H9 (cell line): ENCODE measurements around the gene HMGB4. TPM values are rescaled to one million over a fixed set of nuclear protein-coding genes. Genes with fewer than 3 reads are reported as not detected.

Source experiments
- DNase-seq: peaks from one replicate; pipeline ENCODE4 v3.0.0-alpha.2; 2017
- H2AFZ ChIP-seq: one replicate; pipeline ENCODE4 v1.6.1; 2013; ENCODE audit warnings: mild to moderate bottlenecking, low read length, control low read depth, moderate library complexity
- H2AK5ac ChIP-seq: 2 replicates; pipeline ENCODE4 v1.6.1; 2013; ENCODE audit warnings: low read length, control low read depth, mixed read lengths; ENCODE audit not compliant: insufficient read length
- H2BK120ac ChIP-seq: one replicate; pipeline ENCODE4 v1.6.1; 2013; ENCODE audit warnings: low read depth, mild to moderate bottlenecking, low read length, control low read depth, inconsistent platforms; ENCODE audit not compliant: poor library complexity, severe bottlenecking
- H2BK12ac ChIP-seq: 2 replicates; pipeline ENCODE4 v1.6.1; 2013; ENCODE audit warnings: low read length, control low read depth, mixed read lengths, low read depth; ENCODE audit not compliant: insufficient read length
- H2BK15ac ChIP-seq: 2 replicates; pipeline ENCODE4 v1.6.1; 2013; ENCODE audit warnings: low read depth, low read length, control low read depth
- H2BK20ac ChIP-seq: one replicate; pipeline ENCODE4 v1.6.1; 2013; ENCODE audit warnings: low read depth, mild to moderate bottlenecking, low read length, control low read depth, inconsistent platforms; ENCODE audit not compliant: poor library complexity, severe bottlenecking
- H2BK5ac ChIP-seq: 2 replicates; pipeline ENCODE4 v1.6.1; 2013; ENCODE audit warnings: low read length, control low read depth, mixed read lengths; ENCODE audit not compliant: insufficient read length
- H3K14ac ChIP-seq: 2 replicates; pipeline ENCODE4 v1.6.1; 2013; ENCODE audit warnings: low read length, control low read depth; ENCODE audit not compliant: insufficient read depth
- H3K18ac ChIP-seq: 2 replicates; pipeline ENCODE4 v1.6.1; 2013; ENCODE audit warnings: low read depth, mild to moderate bottlenecking, mixed read lengths, low read length, control low read depth; ENCODE audit not compliant: insufficient read length
- H3K23ac ChIP-seq: 2 replicates; pipeline ENCODE4 v1.6.1; 2013; ENCODE audit warnings: low read length, control low read depth, mixed read lengths, low read depth; ENCODE audit not compliant: insufficient read length
- H3K23me2 ChIP-seq: 2 replicates; pipeline ENCODE4 v1.6.1; 2013; ENCODE audit warnings: low read depth, mild to moderate bottlenecking, mixed read lengths, low read length, control low read depth; ENCODE audit not compliant: insufficient read length, poor library complexity, severe bottlenecking
- H3K27ac ChIP-seq: 2 replicates; pipeline ENCODE4 v1.5.1; 2013; ENCODE audit warnings: low read length, control low read depth, mixed read lengths, low read depth; ENCODE audit not compliant: insufficient read length
- H3K27me3 ChIP-seq: 2 replicates; pipeline ENCODE4 v1.6.1; 2013; ENCODE audit warnings: low read length, control low read depth, inconsistent platforms; ENCODE audit not compliant: insufficient read depth
- H3K4ac ChIP-seq: 2 replicates; pipeline ENCODE4 v1.6.1; 2013; ENCODE audit warnings: low read depth, mild to moderate bottlenecking, control low read depth, inconsistent platforms, low read length, moderate library complexity
- H3K4me1 ChIP-seq: 2 replicates; pipeline ENCODE4 v1.6.1; 2013; ENCODE audit warnings: low read length, control low read depth, inconsistent platforms; ENCODE audit not compliant: insufficient read depth
- H3K4me2 ChIP-seq: 2 replicates; pipeline ENCODE4 v1.6.1; 2013; ENCODE audit warnings: low read length, control low read depth, mixed read lengths; ENCODE audit not compliant: insufficient read length, insufficient read depth
- H3K56ac ChIP-seq: 2 replicates; pipeline ENCODE4 v1.6.1; 2013; ENCODE audit warnings: low read depth, mild to moderate bottlenecking, mixed read lengths, low read length, control low read depth; ENCODE audit not compliant: insufficient read length
- H3K79me1 ChIP-seq: 2 replicates; pipeline ENCODE4 v1.6.1; 2013; ENCODE audit warnings: low read depth, mild to moderate bottlenecking, moderate library complexity, low read length, control low read depth, inconsistent platforms; ENCODE audit not compliant: insufficient read depth, poor library complexity, severe bottlenecking
- H3K79me2 ChIP-seq: 2 replicates; pipeline ENCODE4 v1.6.1; 2013; ENCODE audit warnings: low read length, control low read depth, inconsistent platforms; ENCODE audit not compliant: insufficient read depth
- H3K9ac ChIP-seq: 2 replicates; pipeline ENCODE4 v1.6.1; 2013; ENCODE audit warnings: low read length, control low read depth, mixed read lengths; ENCODE audit not compliant: insufficient read length; ENCODE audit errors: extremely low read depth
- H3K9me3 ChIP-seq: one replicate; pipeline ENCODE4 v1.6.1; 2013; ENCODE audit warnings: low read depth, low read length, inconsistent platforms; ENCODE audit not compliant: control insufficient read depth
- H3T11ph ChIP-seq: one replicate; pipeline ENCODE4 v1.6.1; 2013; ENCODE audit warnings: mild to moderate bottlenecking, low read length, control low read depth, inconsistent platforms
- H4K20me1 ChIP-seq: one replicate; pipeline ENCODE4 v1.6.1; 2013; ENCODE audit not compliant: control insufficient read depth, insufficient read length, insufficient read depth
- H4K5ac ChIP-seq: 2 replicates; pipeline ENCODE4 v1.6.1; 2013; ENCODE audit warnings: low read depth, mild to moderate bottlenecking, mixed read lengths, low read length, control low read depth; ENCODE audit not compliant: insufficient read length
- H4K8ac ChIP-seq: replicated peaks from 2 replicates; pipeline ENCODE4 v1.6.1; 2013; ENCODE audit warnings: low read length, control low read depth, mixed read lengths, low read depth; ENCODE audit not compliant: insufficient read length
- H4K91ac ChIP-seq: 2 replicates; pipeline ENCODE4 v1.6.1; 2013; ENCODE audit warnings: low read depth, mild to moderate bottlenecking, moderate library complexity, mixed read lengths, low read length, control low read depth; ENCODE audit not compliant: insufficient read length
- H3K27ac Mint-ChIP-seq, 3 experiments: 2 replicates in 2 of 3; 3 replicates in 1 of 3; pipeline ENCODE4 v1.8.0; 2020 to 2021; ENCODE audit warnings: mixed read lengths in 3 of 3, mild to moderate bottlenecking in 1 of 3, moderate library complexity in 1 of 3
- H3K27me3 Mint-ChIP-seq: 2 replicates; pipeline ENCODE4 v1.8.0; 2021; ENCODE audit warnings: low read depth, mild to moderate bottlenecking, moderate library complexity, mixed read lengths
- H3K36me3 Mint-ChIP-seq, 3 experiments: 2 replicates in 2 of 3; 3 replicates in 1 of 3; pipeline ENCODE4 v1.8.0; 2020 to 2021; ENCODE audit warnings: low read depth in 3 of 3, mixed read lengths in 3 of 3; ENCODE audit not compliant: insufficient read depth in 1 of 3
- H3K4me1 Mint-ChIP-seq, 2 experiments: 2 replicates each; pipeline ENCODE4 v1.8.0; 2020; ENCODE audit warnings: mixed read lengths in 2 of 2
- H3K4me3 Mint-ChIP-seq, 2 experiments: 2 replicates in 1 of 2; 3 replicates in 1 of 2; pipeline ENCODE4 v1.8.0; 2020 to 2021; ENCODE audit warnings: mild to moderate bottlenecking in 2 of 2, mixed read lengths in 2 of 2, moderate library complexity in 1 of 2
- H3K9me3 Mint-ChIP-seq, 2 experiments: 2 replicates in 1 of 2; 3 replicates in 1 of 2; pipeline ENCODE4 v1.8.0; 2020; ENCODE audit warnings: mild to moderate bottlenecking in 2 of 2, mixed read lengths in 2 of 2, moderate library complexity in 1 of 2
- WGBS: extraction: QIAGEN DNeasy Blood & Tissue Kit; methylation state at CpG from one replicate; pipeline ENCODE4 v1.1.7; 2013; ENCODE audit warnings: missing lambda C conversion rate, low lambda C conversion rate, mixed read lengths; ENCODE audit not compliant: insufficient read length; ENCODE audit errors: extremely low coverage; 5-methylcytosine and 5-hydroxymethylcytosine counted together
- total RNA-seq: library from RNA; stranded (reverse); gene quantifications from 2 replicates; pipeline ENCODE4 v1.2.1, GENCODE V29; 2021
- TF ChIP-seq, protein P1 (sequence below): fragments of 200-600 bp; sonication (generic); conservative IDR thresholded peaks from 3 replicates; pipeline ENCODE4 v1.8.0; 2021; ENCODE audit warnings: antibody characterized with exemption, mild to moderate bottlenecking

HMGB4 gene
- total RNA-seq, 1 experiment from 2014 or later = not detected

DNA sequence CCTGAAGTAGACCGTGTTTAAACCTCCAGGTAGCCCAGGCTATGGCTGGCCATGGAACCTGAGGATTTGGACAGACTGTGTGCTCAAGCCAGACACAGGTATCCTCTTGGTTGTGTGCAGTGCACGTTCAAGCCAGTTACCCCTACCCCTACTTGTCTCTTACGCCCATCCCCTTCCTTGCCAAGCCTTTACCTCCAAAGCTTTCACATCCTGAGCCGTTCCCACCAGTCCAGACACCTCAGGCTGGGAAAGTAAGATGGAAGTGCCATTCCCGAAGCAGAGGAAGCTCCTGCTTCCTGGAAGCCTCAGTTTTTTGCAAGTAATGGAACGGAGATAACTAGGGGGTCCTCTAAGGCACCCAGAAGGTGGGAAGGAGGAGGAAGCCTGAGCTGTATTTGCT is 41.5 kb upstream of the HMGB4 start:
- H2BK120ac ChIP-seq = no peak overlapping the region
- H4K91ac ChIP-seq = no peak overlapping the region
- H3K23me2 ChIP-seq = no peaks in the 10 kb centered on the region
- no peaks in the 10 kb centered on the region for H3K4me1 ChIP-seq
- no peak overlapping the region for H3K18ac ChIP-seq
- no peak overlapping the region for H2AFZ ChIP-seq
- no peak overlapping the region for H3K4me2 ChIP-seq
- H4K8ac ChIP-seq = no peak overlapping the region
- H3K14ac ChIP-seq = no peak overlapping the region; the same call in 1 of the 2 replicates
- Mint-ChIP-seq H3K36me3 (peaks cover 5 to 12% (median 8%) of the 10 kb centered on the region in 3 experiments; a peak in 6 of 7 replicates), H3K4me1 (peaks cover 0 to 2% of the 10 kb centered on the region in 2 experiments; a peak in 1 of 4 replicates), H3K27ac (0 out of 7 replicates have a peak overlapping the region, but pooled peaks of 1 of the 3 experiments have one; percentile 69), H3K4me3 (no peak overlapping the region), H3K9me3 (no peaks in the 10 kb centered on the region; a peak in 2 of 5 replicates), H3K27me3 (peaks cover 1% of the 10 kb centered on the region; the same call in 1 of the 2 replicates)
- no peak overlapping the region for H3K4ac ChIP-seq
- H2BK15ac ChIP-seq = no peak overlapping the region
- H3K27me3 ChIP-seq = no peaks in the 10 kb centered on the region
- DNase-seq = no peak
- H3K79me1 ChIP-seq = no peaks in the 10 kb centered on the region
- TF ChIP-seq, protein P1, sequence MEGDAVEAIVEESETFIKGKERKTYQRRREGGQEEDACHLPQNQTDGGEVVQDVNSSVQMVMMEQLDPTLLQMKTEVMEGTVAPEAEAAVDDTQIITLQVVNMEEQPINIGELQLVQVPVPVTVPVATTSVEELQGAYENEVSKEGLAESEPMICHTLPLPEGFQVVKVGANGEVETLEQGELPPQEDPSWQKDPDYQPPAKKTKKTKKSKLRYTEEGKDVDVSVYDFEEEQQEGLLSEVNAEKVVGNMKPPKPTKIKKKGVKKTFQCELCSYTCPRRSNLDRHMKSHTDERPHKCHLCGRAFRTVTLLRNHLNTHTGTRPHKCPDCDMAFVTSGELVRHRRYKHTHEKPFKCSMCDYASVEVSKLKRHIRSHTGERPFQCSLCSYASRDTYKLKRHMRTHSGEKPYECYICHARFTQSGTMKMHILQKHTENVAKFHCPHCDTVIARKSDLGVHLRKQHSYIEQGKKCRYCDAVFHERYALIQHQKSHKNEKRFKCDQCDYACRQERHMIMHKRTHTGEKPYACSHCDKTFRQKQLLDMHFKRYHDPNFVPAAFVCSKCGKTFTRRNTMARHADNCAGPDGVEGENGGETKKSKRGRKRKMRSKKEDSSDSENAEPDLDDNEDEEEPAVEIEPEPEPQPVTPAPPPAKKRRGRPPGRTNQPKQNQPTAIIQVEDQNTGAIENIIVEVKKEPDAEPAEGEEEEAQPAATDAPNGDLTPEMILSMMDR = no peak
- no peak overlapping the region for H2AK5ac ChIP-seq
- H2BK20ac ChIP-seq = no peak overlapping the region
- no peak overlapping the region for H3T11ph ChIP-seq
- no peak overlapping the region for H3K56ac ChIP-seq
- H3K27ac ChIP-seq = no peak overlapping the region
- H2BK12ac ChIP-seq = no peak overlapping the region
- H2BK5ac ChIP-seq = no peak overlapping the region
- H3K23ac ChIP-seq = no peak overlapping the region
- H3K9ac ChIP-seq = no peak overlapping the region
- H3K9me3 ChIP-seq = no peaks in the 10 kb centered on the region
- H4K5ac ChIP-seq = no peak overlapping the region
- no peaks in the 10 kb centered on the region for H4K20me1 ChIP-seq
- no CpG with 5 or more reads among the region's 6 CpGs for WGBS
- no peaks in the 10 kb centered on the region for H3K79me2 ChIP-seq
